Type B pancreatic cell (in vitro differentiated cells): ENCODE measurements around the gene PSD. TPM values are rescaled to one million over a fixed set of nuclear protein-coding genes. Genes with fewer than 3 reads are reported as not detected.

Source experiments
- DNase-seq: peaks from one replicate; pipeline ENCODE4 v3.0.0; 2021; ENCODE audit warnings: mixed read lengths; ENCODE audit not compliant: unreplicated experiment; ENCODE audit errors: extremely low spot score
- H3K27ac Mint-ChIP-seq: 2 replicates; pipeline ENCODE4 v1.8.0; 2021; ENCODE audit warnings: mild to moderate bottlenecking, mixed read lengths
- H3K27me3 Mint-ChIP-seq: 2 replicates; pipeline ENCODE4 v1.8.0; 2021; ENCODE audit warnings: mixed read lengths
- H3K36me3 Mint-ChIP-seq: 2 replicates; pipeline ENCODE4 v1.8.0; 2021; ENCODE audit warnings: mixed read lengths
- H3K4me1 Mint-ChIP-seq: one replicate; pipeline ENCODE4 v1.8.0; 2021; ENCODE audit warnings: mixed read lengths; ENCODE audit not compliant: unreplicated experiment
- H3K4me3 Mint-ChIP-seq: 2 replicates; pipeline ENCODE4 v1.8.0; 2021; ENCODE audit warnings: mild to moderate bottlenecking, mixed read lengths
- H3K9me3 Mint-ChIP-seq: 2 replicates; pipeline ENCODE4 v1.8.0; 2021; ENCODE audit warnings: mixed read lengths
- CTCF ChIP-seq: fragments of 200-600 bp; sonication (generic); conservative IDR thresholded peaks from 2 replicates; pipeline ENCODE4 v1.5.0; 2021; ENCODE audit warnings: antibody characterized with exemption, mild to moderate bottlenecking
- total RNA-seq: library from RNA; stranded (reverse); gene quantifications from 2 replicates; pipeline ENCODE4 v1.2.1, GENCODE V29; 2021; ENCODE audit warnings: low replicate concordance

PSD gene
- total RNA-seq, 1 donor from 2014 or later, result 7.8 TPM

- peaks cover 4% of the 10 kb centered on the region for H3K36me3 Mint-ChIP-seq
- H3K9me3 Mint-ChIP-seq, result no peaks in the 10 kb centered on the region
- DNase-seq, result peak; percentile 70
- no peak for TF ChIP-seq CTCF
- peaks cover 18% of the 10 kb centered on the region for H3K4me1 Mint-ChIP-seq
- H3K27ac Mint-ChIP-seq, result peak overlapping the region; percentile 20
- H3K4me3 Mint-ChIP-seq, result peak overlapping the region; percentile 82
- H3K27me3 Mint-ChIP-seq, result peaks cover 69% of the 10 kb centered on the region
These were observed 9.6 kb downstream of the PSD start for GRCh38 chr10:102408728-102409603.

- peak overlapping the region; percentile 70 for H3K4me3 Mint-ChIP-seq
- peaks cover 4% of the 10 kb centered on the region for H3K36me3 Mint-ChIP-seq
- peak overlapping the region; percentile 19 for H3K27ac Mint-ChIP-seq
- peaks cover 17% of the 10 kb centered on the region for H3K4me1 Mint-ChIP-seq
- peaks cover 66% of the 10 kb centered on the region for H3K27me3 Mint-ChIP-seq
- no peak for DNase-seq
- no peak for TF ChIP-seq CTCF
- no peaks in the 10 kb centered on the region for H3K9me3 Mint-ChIP-seq
These were observed 10.4 kb downstream of the PSD start for GRCh38 chr10:102408131-102408727.

GRCh38 chr10:102407425-102408130, 11.0 kb downstream of the PSD start:
- Mint-ChIP-seq H3K4me3 (peak overlapping the region; percentile 70), H3K4me1 (peaks cover 14% of the 10 kb centered on the region), H3K36me3 (peaks cover 4% of the 10 kb centered on the region), H3K27me3 (peaks cover 59% of the 10 kb centered on the region), H3K9me3 (no peaks in the 10 kb centered on the region), H3K27ac (no peak overlapping the region)
- TF ChIP-seq CTCF, result no peak
- DNase-seq, result no peak

GRCh38 chr10:102406815-102407214, 11.8 kb downstream of the PSD start:
- DNase-seq, result no peak
- H3K4me1 Mint-ChIP-seq, result peaks cover 14% of the 10 kb centered on the region
- no peak for TF ChIP-seq CTCF
- no peaks in the 10 kb centered on the region for H3K9me3 Mint-ChIP-seq
- peaks cover 4% of the 10 kb centered on the region for H3K36me3 Mint-ChIP-seq
- H3K27ac Mint-ChIP-seq, result no peak overlapping the region
- peak overlapping the region; percentile 59 for H3K4me3 Mint-ChIP-seq
- peaks cover 52% of the 10 kb centered on the region for H3K27me3 Mint-ChIP-seq

- no peak overlapping the region for H3K4me3 Mint-ChIP-seq
- H3K4me1 Mint-ChIP-seq, result peaks cover 8% of the 10 kb centered on the region
- no peak for TF ChIP-seq CTCF
- H3K36me3 Mint-ChIP-seq, result peaks cover 4% of the 10 kb centered on the region
- DNase-seq, result no peak
- no peaks in the 10 kb centered on the region for H3K9me3 Mint-ChIP-seq
- H3K27me3 Mint-ChIP-seq, result peaks cover 40% of the 10 kb centered on the region
- H3K27ac Mint-ChIP-seq, result peak overlapping the region; percentile 58
These were observed 13.0 kb downstream of the PSD start for GRCh38 chr10:102405632-102406031.
